ENCODE results near the gene LRRC1.

Gene LRRC1

DNA sequence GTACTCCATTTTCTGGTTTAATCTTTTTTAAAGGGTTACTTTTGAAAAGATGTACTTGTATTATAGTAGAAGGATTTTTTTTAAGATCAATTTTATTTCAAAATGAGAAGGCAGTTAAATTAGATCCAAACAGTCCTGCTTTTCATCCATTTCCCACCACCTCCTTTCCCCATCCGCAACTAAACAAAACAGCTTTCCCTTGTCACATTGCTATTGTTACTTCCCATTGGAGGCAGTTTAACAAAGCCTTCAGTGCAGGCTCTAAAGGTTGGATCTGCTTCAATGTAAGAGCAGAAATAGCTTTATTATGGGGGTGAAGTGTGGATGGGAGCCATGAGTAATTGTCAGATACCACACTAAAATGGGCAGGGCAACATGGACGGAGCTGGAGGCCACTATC, 65.7 kb downstream of the LRRC1 start:
- TF ChIP-seq GATA3 (IDR thresholded peaks at IDR 0.05; ENCODE audit: low read depth, low read length) (no peak), GATA2 (IDR thresholded peaks at IDR 0.05; ENCODE audit: low read depth, low read length) (no peak)

DNA sequence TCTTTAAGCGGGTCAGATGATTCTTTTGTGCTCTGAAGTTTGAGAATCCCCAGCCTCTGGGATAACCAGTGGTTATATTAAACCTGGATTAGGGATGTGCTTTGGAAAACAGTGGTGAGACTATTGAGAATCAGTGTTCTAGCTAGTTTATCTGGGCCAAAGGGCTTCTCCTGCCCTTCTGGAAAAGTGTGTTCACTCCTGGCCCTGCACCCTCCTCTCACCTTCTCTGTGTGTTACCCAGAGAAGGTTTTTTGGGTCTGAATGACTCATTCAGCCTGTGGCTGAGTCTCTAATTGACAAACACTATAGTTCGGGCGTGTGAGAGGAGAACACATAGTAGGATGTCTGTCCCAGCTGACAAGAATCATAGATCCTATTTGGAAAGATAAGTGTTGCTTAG, 66.7 kb downstream of the LRRC1 start:
- TF ChIP-seq GATA2 (IDR thresholded peaks at IDR 0.05; ENCODE audit: low read depth, low read length): no peak
- no peak for TF ChIP-seq GATA3 (IDR thresholded peaks at IDR 0.05; ENCODE audit: low read depth, low read length)

DNA sequence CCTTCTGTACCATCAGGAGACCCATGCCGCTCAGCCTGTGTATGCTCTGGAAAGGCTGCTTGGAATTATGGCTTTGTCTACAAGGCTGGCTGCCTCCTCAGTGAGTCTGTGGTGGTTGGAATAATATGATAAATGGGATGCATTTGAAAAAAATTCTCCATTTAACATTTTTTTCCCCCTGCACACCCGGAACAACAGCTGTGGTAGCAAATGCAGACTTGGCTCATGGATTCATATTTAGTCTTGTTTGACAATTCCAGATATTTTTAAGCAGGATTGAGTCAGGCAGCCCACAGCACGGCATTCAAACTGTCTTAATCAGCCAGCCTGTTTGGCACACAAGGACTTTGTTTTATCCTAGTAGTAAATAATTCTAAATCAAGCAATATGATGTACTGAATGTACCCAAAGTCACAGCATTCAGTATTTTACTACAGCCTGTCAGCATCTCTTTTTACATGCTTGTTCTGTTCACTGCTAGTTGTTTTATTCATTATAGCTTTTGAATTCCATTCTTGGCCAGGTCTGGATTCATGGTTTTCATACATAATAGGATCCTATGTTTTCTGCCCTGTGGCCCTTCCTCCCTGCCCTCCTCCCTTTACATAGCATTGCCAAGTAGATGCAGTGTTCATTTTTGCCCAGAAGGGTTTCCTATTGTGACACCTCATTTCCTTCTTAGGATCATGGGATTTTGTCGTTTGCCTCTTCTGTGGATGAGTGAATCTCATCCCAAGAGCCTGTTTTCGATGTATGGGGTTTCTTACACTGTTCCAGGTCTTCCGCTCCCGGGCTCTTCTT, 68.1 kb downstream of the LRRC1 start:
- no peak for TF ChIP-seq GATA3 (IDR thresholded peaks at IDR 0.05; ENCODE audit: low read depth, low read length)
- TF ChIP-seq GATA2 (IDR thresholded peaks at IDR 0.05; ENCODE audit: low read depth, low read length): no peak

DNA sequence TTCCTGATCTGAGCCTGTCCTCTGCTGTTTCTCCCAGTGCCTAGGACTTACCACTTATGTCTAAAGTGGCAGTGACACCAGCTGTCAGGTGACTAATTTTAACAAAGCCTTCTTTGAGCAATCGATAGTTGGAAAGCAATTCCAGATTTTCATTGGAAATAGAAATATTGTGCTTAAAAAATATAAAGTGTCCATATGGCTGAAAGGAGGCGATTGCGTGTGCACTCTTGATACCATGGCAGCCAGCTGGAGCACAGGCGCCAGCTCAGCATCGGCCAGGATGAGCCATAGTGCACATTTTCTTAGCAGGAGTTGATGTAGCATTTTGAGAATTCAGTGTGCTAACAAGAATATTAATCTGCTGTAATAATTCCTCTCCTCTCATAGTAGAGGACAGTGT, 70.0 kb downstream of the LRRC1 start:
- TF ChIP-seq GATA2 (IDR thresholded peaks at IDR 0.05; ENCODE audit: low read depth, low read length): no peak

DNA sequence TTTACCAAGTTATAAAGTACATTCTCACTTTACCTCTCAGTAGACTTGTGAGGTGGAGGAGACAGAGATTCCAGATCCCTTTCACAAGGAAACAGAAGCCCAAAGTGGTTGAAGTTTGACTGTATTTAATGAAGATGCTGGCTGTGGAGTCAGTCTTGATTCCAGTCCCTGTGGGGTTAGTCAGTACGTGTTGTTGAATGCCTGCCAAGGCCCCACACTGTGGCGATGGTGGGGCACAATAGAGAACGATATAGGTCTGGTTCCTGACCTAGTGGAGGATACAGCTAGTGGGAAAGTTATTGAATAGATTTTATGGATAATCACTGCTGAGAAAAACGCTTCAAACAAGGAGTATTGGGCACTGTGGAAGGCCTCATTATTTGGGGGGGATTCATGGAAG, 71.4 kb downstream of the LRRC1 start:
- TF ChIP-seq GATA3 (IDR thresholded peaks at IDR 0.05; ENCODE audit: low read depth, low read length) (no peak), GATA2 (IDR thresholded peaks at IDR 0.05; ENCODE audit: low read depth, low read length) (no peak)

DNA sequence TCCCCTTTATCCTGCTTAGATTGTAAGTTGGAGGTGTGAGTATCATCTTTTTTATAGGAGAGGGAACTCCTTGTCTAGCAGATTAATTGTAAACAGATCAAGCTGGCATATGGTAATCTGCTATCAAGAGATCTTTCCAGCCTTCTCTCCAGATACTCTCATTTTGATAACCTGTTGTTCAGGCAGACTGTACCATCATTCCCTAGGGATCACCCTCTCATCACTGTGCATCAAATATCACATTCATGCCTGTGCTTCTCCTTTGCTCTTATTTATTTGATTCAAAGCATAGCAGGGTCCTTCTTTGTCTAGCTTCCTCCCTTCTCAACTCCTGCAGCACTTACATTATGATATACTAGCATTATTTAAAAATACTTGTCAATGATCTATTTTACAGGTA, 73.8 kb downstream of the LRRC1 start:
- TF ChIP-seq GATA2 (IDR thresholded peaks at IDR 0.05; ENCODE audit: low read depth, low read length) (no peak), GATA3 (IDR thresholded peaks at IDR 0.05; ENCODE audit: low read depth, low read length) (no peak)

DNA sequence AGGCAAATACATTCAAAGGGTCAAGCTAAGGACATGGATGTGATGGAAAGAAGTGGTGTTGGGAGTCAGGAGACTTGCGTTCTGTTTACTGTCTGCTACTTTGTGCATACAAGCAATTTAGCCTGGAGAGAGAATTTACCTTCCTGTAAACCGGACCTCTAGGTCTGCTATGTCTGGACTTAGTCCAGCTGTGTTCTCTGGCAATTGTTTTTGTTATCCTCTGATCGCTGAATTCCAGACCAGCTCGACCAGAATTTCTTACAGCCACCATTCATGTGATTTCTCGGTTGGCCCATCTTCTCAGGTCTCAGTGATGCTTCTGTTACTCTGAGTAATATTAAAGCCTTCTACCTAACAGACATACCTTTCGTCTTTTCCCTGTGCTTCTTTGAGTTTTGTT, 75.2 kb downstream of the LRRC1 start:
- TF ChIP-seq GATA3 (IDR thresholded peaks at IDR 0.05; ENCODE audit: low read depth, low read length) (no peak), GATA2 (IDR thresholded peaks at IDR 0.05; ENCODE audit: low read depth, low read length) (peak; percentile 43; the same call in 1 of the 2 replicates)

DNA sequence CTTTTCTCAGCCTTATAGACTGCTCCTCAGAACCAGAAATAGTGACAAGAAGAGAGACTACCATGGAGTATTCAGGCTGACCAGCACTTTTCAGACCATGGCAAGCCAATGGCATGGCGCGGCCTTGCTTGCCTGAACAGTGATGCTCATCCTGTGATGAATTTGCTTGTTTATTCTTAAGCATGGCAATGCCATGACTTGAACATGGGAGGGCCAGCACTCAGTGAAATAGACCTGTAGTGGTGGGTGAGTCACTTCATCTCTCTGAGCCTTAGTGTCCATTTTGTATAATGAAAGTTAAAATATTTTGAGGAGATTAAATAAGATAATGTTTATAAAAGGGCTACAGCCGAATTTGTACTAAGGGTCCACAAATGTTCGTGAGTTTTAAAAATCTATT, 79.1 kb downstream of the LRRC1 start:
- TF ChIP-seq GATA3 (IDR thresholded peaks at IDR 0.05; ENCODE audit: low read depth, low read length) (no peak), GATA2 (IDR thresholded peaks at IDR 0.05; ENCODE audit: low read depth, low read length) (no peak)

DNA sequence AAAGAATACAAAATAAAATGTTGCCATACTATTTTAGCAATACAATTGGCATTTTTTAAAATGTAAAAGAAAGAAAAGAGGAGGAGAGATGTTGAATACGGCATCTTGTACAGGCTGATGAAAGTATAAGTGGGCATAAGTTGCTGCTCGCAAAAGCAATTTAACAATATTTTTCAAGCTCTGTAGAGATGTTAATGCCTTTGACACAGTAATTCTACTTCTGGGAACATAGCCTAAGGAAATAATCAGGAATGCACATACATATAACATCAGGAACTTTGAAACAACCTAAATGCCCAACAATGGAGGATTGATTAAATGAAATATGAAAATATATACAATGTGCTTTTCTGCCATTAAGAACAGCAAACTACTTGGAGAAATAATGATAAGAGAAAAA, 80.2 kb downstream of the LRRC1 start:
- TF ChIP-seq GATA3 (IDR thresholded peaks at IDR 0.05; ENCODE audit: low read depth, low read length): no peak
- TF ChIP-seq GATA2 (IDR thresholded peaks at IDR 0.05; ENCODE audit: low read depth, low read length): no peak

DNA sequence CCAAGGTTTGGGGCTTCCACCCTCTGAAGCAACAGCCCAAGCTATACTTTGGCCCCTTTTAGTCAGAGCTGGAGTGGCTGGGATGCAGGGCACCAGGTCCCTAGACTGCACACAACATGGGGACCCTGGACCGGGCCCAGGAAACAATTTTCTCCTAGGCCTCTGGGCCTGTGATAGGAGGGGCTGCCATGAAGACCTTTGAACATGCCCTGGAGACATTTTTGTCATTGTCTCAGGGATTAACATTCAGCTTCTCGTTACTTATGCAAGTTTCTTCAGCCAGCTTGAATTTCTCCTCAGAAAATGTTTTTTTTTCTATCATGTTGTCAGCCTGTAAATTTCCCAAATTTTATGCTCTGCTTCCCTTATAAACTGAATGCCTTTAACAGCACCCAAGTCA, 82.3 kb downstream of the LRRC1 start:
- TF ChIP-seq GATA2 (IDR thresholded peaks at IDR 0.05; ENCODE audit: low read depth, low read length) (no peak), GATA3 (IDR thresholded peaks at IDR 0.05; ENCODE audit: low read depth, low read length) (no peak)

DNA sequence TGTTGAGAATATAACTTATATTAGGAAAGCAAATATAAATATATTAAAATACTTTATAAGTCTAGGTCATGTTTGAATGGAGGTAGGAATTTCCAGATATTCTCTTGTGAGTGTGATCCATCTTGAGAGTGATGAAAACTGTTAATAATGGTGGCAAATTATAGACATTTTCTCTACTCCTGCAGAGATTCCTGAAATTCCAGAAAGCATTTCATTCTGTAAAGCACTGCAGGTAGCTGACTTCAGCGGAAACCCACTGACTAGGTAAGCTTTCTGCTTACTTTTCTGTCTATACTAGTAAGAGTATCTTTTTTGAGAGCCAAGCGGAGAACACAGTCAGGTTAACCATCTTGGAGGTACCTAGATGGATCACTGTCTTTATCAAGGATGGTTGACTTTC, 84.0 kb downstream of the LRRC1 start:
- TF ChIP-seq GATA2 (IDR thresholded peaks at IDR 0.05; ENCODE audit: low read depth, low read length) (no peak), GATA3 (IDR thresholded peaks at IDR 0.05; ENCODE audit: low read depth, low read length) (no peak)

DNA sequence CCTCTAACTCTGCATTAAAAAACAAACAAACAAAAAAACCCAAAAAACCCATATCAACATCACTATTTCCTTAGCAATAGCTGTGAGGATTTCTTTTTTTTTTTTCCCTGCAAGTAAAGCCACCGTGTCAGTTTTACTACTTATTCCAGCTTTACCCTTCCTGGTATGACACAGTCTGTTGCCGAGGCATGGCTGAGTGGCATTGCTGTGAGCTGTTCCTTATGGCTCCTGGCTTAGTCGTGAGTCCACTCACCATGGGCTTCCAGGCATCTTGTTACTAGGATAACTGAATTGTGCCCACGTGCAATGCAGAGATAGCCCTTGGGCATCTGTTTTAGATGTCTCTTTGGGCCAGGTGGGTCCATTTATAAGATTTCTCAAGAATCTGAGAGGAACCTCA, 84.8 kb downstream of the LRRC1 start:
- no peak for TF ChIP-seq GATA3 (IDR thresholded peaks at IDR 0.05; ENCODE audit: low read depth, low read length)
- TF ChIP-seq GATA2 (IDR thresholded peaks at IDR 0.05; ENCODE audit: low read depth, low read length): no peak

DNA sequence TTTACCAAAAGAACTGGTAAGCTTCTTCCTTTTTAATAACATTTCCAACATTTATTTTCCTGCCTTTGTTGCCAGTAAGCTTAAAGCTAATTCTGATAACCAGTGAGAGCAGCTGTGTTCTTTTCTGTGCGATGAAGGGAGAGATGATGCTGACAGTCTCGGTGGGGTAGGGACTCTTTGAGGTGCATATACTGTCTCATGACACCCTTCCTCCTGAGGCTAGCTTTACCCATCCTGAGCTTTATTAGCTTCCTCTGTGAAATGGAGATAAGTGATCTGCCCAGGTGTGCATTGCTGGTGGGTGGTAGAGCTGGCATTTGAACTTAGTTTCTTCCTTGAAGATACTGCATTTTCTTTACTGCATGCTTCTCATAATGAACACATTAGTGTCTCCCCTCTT, 92.5 kb downstream of the LRRC1 start:
- no peak for TF ChIP-seq GATA3 (IDR thresholded peaks at IDR 0.05; ENCODE audit: low read depth, low read length)

DNA sequence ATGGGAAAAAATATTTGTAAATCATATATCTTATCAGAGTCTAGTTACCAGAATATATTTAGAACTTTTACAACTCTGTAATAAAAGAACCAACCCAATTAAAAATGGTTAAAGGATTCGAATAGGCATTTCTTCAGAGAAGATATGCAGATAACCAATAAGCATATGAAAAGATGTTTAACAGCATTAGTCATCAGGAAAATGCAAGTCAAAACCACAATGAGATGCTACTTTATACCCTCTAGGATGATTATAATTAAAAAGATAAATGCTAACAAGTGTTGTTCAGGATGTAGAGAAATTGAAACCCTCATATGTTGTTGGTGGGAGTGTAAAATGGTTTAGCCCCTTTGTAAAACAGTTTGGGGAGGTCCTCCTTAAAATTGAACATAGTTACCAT, 94.1 kb downstream of the LRRC1 start:
- TF ChIP-seq GATA3 (IDR thresholded peaks at IDR 0.05; ENCODE audit: low read depth, low read length) (no peak), GATA2 (IDR thresholded peaks at IDR 0.05; ENCODE audit: low read depth, low read length) (no peak)

DNA sequence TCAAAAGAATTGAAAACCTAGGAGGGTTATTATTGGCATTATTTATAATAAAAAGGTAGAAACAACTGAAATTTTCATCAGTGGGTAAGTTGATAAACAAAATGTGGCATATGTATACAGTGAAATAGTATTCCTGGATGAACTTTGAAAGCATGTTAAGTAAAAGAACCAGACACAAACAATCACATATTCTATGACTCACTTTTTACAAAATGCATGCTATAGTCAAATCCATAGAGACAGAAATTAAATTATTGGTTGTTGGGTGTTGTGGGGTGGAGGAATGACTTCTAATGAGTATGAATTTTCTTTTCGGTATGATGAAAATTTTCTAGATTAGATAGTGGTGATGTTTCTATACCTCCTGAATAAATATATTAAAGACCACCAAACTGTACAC, 94.6 kb downstream of the LRRC1 start:
- TF ChIP-seq GATA3 (IDR thresholded peaks at IDR 0.05; ENCODE audit: low read depth, low read length) (no peak), GATA2 (IDR thresholded peaks at IDR 0.05; ENCODE audit: low read depth, low read length) (no peak)

DNA sequence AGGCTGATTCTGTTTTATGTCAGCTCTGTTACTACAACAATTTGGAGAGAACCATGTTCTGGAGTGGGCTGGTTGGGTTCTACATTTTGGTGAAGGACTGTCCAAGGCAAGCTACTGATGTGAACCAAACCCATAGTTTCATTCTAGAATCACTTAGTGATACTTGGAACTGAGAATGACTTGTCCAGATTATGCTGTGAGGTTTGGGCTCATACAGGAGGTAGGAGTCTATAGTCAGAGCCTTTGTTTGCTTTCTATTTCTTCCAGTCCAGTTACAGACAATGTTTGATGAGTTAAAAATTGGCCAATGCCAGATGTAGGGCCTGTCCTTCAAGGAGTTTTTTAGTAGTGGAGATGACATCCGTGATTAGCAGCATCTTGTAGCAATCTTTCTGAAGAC, 97.9 kb downstream of the LRRC1 start:
- TF ChIP-seq GATA3 (IDR thresholded peaks at IDR 0.05; ENCODE audit: low read depth, low read length) (no peak), GATA2 (IDR thresholded peaks at IDR 0.05; ENCODE audit: low read depth, low read length) (no peak)
